Neural cell (in vitro differentiated cells): ENCODE measurements around the gene FGF11. TPM values are rescaled to one million over a fixed set of nuclear protein-coding genes. Genes with fewer than 3 reads are reported as not detected.

Experiments
- H2AFZ ChIP-seq: fragments of 200-600, 300-800 bp; sonication (generic), shearing (Covaris generic); 2 replicates; pipeline ENCODE4 v1.6.0; 2014; ENCODE audit warnings: low read depth, mild to moderate bottlenecking, antibody characterized with exemption, low read length, moderate library complexity
- H3F3A ChIP-seq: fragments of 200-600 bp; shearing (Covaris generic); 2 replicates; pipeline ENCODE4 v1.6.1; 2016; ENCODE audit warnings: mild to moderate bottlenecking, moderate library complexity, mixed read lengths, antibody characterized with exemption, low read length; ENCODE audit not compliant: insufficient read depth, poor library complexity, severe bottlenecking
- H3K27ac ChIP-seq: fragments of 200-600, 300-800 bp; sonication (generic), shearing (Covaris generic); 2 replicates; pipeline ENCODE4 v1.5.1; 2014; ENCODE audit warnings: mild to moderate bottlenecking, low read length, moderate library complexity
- H3K27me3 ChIP-seq: fragments of 300-800, 200-600 bp; sonication (generic), shearing (Covaris generic); 2 replicates; pipeline ENCODE4 v1.6.0; 2014; ENCODE audit warnings: mild to moderate bottlenecking, low read depth, low read length, moderate library complexity; ENCODE audit not compliant: insufficient read depth
- H3K36me3 ChIP-seq: fragments of 300-800, 200-600 bp; sonication (generic), shearing (Covaris generic); 2 replicates; pipeline ENCODE4 v1.5.1; 2014; ENCODE audit warnings: mild to moderate bottlenecking, antibody characterized with exemption, low read length, moderate library complexity; ENCODE audit not compliant: insufficient read depth
- H3K4me2 ChIP-seq: fragments of 300-800, 200-600 bp; sonication (generic), shearing (Covaris generic); 2 replicates; pipeline ENCODE4 v1.6.0; 2014; ENCODE audit warnings: mild to moderate bottlenecking, low read length
- H3K4me3 ChIP-seq: fragments of 300-800, 200-600 bp; sonication (generic), shearing (Covaris generic); 2 replicates; pipeline ENCODE4 v1.5.1; 2014; ENCODE audit warnings: mild to moderate bottlenecking, low read length, moderate library complexity
- H3K79me2 ChIP-seq: fragments of 200-600 bp; shearing (Covaris generic); replicated peaks from 2 replicates; pipeline ENCODE4 v1.6.0; 2014; ENCODE audit warnings: mild to moderate bottlenecking, low read length, moderate library complexity; ENCODE audit not compliant: insufficient read depth
- H3K9ac ChIP-seq: fragments of 300-800, 200-600 bp; sonication (generic), shearing (Covaris generic); 2 replicates; pipeline ENCODE4 v1.6.1; 2016; ENCODE audit warnings: mild to moderate bottlenecking, low read length, mixed read lengths
- H3K9me2 ChIP-seq: fragments of 200-600 bp; shearing (Covaris generic); 2 replicates; pipeline ENCODE4 v1.6.1; 2016; ENCODE audit warnings: mild to moderate bottlenecking, low read length, mixed read lengths; ENCODE audit not compliant: insufficient read depth
- H3K9me3 ChIP-seq: fragments of 200-600, 300-800 bp; sonication (generic), shearing (Covaris generic); 2 replicates; pipeline ENCODE4 v1.6.1; 2016; ENCODE audit warnings: mild to moderate bottlenecking, mixed run types, low read length, moderate library complexity, mixed read lengths
- H4K20me1 ChIP-seq: fragments of 200-600 bp; shearing (Covaris generic); 2 replicates; pipeline ENCODE4 v1.6.1; 2016; ENCODE audit warnings: mild to moderate bottlenecking, mixed run types; ENCODE audit not compliant: insufficient read depth
- POLR2AphosphoS5 ChIP-seq: IDR thresholded peaks from 2 replicates; pipeline ENCODE4 v1.6.1; 2012
- polyA plus RNA-seq: library from polyadenylated mRNA; depleted of rRNA; stranded (reverse); fragments of >200 nt; gene quantifications from 2 replicates; pipeline ENCODE4 v1.2.3, GENCODE V29; 2014

The FGF11 gene
- polyA plus RNA-seq, 1 donor from 2014 or later, result 16.4 TPM

DNA sequence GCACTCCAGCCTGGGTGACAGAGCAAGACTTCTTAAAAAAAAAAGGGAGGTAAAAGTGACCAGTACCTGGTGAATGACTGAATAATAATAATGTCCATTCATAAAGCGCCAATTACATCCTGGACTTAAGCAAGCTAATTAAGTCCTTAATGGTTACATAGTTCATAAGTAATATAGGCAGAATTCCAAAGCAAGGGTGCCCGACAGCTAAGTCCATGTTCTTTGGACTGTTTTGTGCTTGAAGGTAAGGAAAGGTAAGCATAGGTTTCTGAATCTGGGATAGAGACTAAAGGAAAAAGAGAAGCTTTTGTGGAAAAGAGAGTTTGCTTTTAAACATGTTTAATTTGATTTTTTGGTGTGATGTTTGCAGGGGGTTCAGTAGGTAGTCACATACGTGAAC is 54.6 kb downstream of the FGF11 start:
- Histone ChIP-seq H3F3A (no peaks in the 10 kb centered on the region), H3K79me2 (peaks cover 70% of the 10 kb centered on the region), H3K27ac (no peak overlapping the region), H3K36me3 (no peaks in the 10 kb centered on the region), H3K4me3 (no peak overlapping the region), H3K9me2 (no peaks in the 10 kb centered on the region), H3K27me3 (no peaks in the 10 kb centered on the region), H4K20me1 (peaks cover 4% of the 10 kb centered on the region), H3K9me3 (no peaks in the 10 kb centered on the region), H3K9ac (no peak overlapping the region), H3K4me2 (no peak overlapping the region), H2AFZ (no peak overlapping the region)
- TF ChIP-seq POLR2AphosphoS5, result no peak

Other genes with a start within 250 kb of the FGF11 start
- 126 and 145 TPM in 2 replicates for gene DLG4, start 219.7 kb upstream of the FGF11 start, polyA plus RNA-seq
- gene ACADVL, start 219.6 kb upstream of the FGF11 start, polyA plus RNA-seq, result 397 and 483 TPM in 2 replicates
- 41.1 and 59.2 TPM in 2 replicates for gene DVL2, start 205.0 kb upstream of the FGF11 start, polyA plus RNA-seq
- gene PHF23, start 200.1 kb upstream of the FGF11 start, polyA plus RNA-seq, result 55.7 and 60.3 TPM in 2 replicates
- 384 and 512 TPM in 2 replicates for gene GABARAP, start 197.1 kb upstream of the FGF11 start, polyA plus RNA-seq
- 37.3 and 39.4 TPM in 2 replicates for gene CTDNEP1, start 187.8 kb upstream of the FGF11 start, polyA plus RNA-seq
- gene ELP5, start 187.3 kb upstream of the FGF11 start, polyA plus RNA-seq, result 82.7 and 99.5 TPM in 2 replicates
- 0.27 TPM in 1 of 2 replicates, not detected in the other for gene CLDN7, start 177.0 kb upstream of the FGF11 start, polyA plus RNA-seq
- gene SLC2A4, start 157.8 kb upstream of the FGF11 start, polyA plus RNA-seq, result not detected in 2 replicates
- gene YBX2, start 144.9 kb upstream of the FGF11 start, polyA plus RNA-seq, result 1.8 and 2.1 TPM in 2 replicates
- 164 and 178 TPM in 2 replicates for gene EIF5A, start 131.9 kb upstream of the FGF11 start, polyA plus RNA-seq
- gene GPS2, start 124.2 kb upstream of the FGF11 start, polyA plus RNA-seq, result 108 and 116 TPM in 2 replicates
- gene NEURL4, start 110.2 kb upstream of the FGF11 start, polyA plus RNA-seq, result 58.4 and 61.0 TPM in 2 replicates
- gene ACAP1, start 103.0 kb upstream of the FGF11 start, polyA plus RNA-seq, result 0.66 and 9.2 TPM in 2 replicates
- 2.8 TPM in 2 replicates for gene KCTD11, start 87.3 kb upstream of the FGF11 start, polyA plus RNA-seq
- not detected in 2 replicates for gene TMEM95, start 84.4 kb upstream of the FGF11 start, polyA plus RNA-seq
- 0.83 and 1.5 TPM in 2 replicates for gene TNK1, start 58.4 kb upstream of the FGF11 start, polyA plus RNA-seq
- 15.9 and 25.2 TPM in 2 replicates for gene PLSCR3, start 45.0 kb upstream of the FGF11 start, polyA plus RNA-seq
- 158 and 161 TPM in 2 replicates for gene TMEM256, start 35.4 kb upstream of the FGF11 start, polyA plus RNA-seq
- 13.8 and 21.5 TPM in 2 replicates for gene NLGN2, start 31.7 kb upstream of the FGF11 start, polyA plus RNA-seq
- gene SPEM1, start 19.2 kb upstream of the FGF11 start, polyA plus RNA-seq, result not detected in 2 replicates
- not detected in 2 replicates for gene SPEM2, start 13.9 kb upstream of the FGF11 start, polyA plus RNA-seq
- gene SPEM3, start 10.7 kb upstream of the FGF11 start, polyA plus RNA-seq, result not detected in 2 replicates
- 0.14 TPM in 1 of 2 replicates, not detected in the other for gene TMEM102, start 4.1 kb upstream of the FGF11 start, polyA plus RNA-seq
- 17.9 and 18.2 TPM in 2 replicates for gene CHRNB1, start 5.5 kb downstream of the FGF11 start, polyA plus RNA-seq
- 8.0 and 9.2 TPM in 2 replicates for gene ZBTB4, start 40.1 kb downstream of the FGF11 start, polyA plus RNA-seq
- not detected in 2 replicates for gene SLC35G6, start 41.9 kb downstream of the FGF11 start, polyA plus RNA-seq
- 9.1 and 22.6 TPM in 2 replicates for gene POLR2A, start 44.9 kb downstream of the FGF11 start, polyA plus RNA-seq
- not detected in 2 replicates for gene TNFSF12, start 109.5 kb downstream of the FGF11 start, polyA plus RNA-seq
- gene TNFSF13, start 119.2 kb downstream of the FGF11 start, polyA plus RNA-seq, result 0.15 TPM in 1 of 2 replicates, not detected in the other
- 148 and 151 TPM in 2 replicates for gene SENP3, start 122.4 kb downstream of the FGF11 start, polyA plus RNA-seq
- gene CD68, start 140.1 kb downstream of the FGF11 start, polyA plus RNA-seq, result not detected in 2 replicates
- 110 and 118 TPM in 2 replicates for gene MPDU1, start 144.3 kb downstream of the FGF11 start, polyA plus RNA-seq
- 0.47 and 1.5 TPM in 2 replicates for gene SOX15, start 150.6 kb downstream of the FGF11 start, polyA plus RNA-seq
- 118 and 130 TPM in 2 replicates for gene FXR2, start 175.4 kb downstream of the FGF11 start, polyA plus RNA-seq
- gene SAT2, start 188.3 kb downstream of the FGF11 start, polyA plus RNA-seq, result 303 and 330 TPM in 2 replicates
- gene SHBG, start 190.6 kb downstream of the FGF11 start, polyA plus RNA-seq, result 0.90 and 3.2 TPM in 2 replicates
- 3.2 and 4.2 TPM in 2 replicates for gene ATP1B2, start 211.4 kb downstream of the FGF11 start, polyA plus RNA-seq
- gene TP53, start 248.0 kb downstream of the FGF11 start, polyA plus RNA-seq, result 13.8 and 14.3 TPM in 2 replicates
- gene WRAP53, start 249.0 kb downstream of the FGF11 start, polyA plus RNA-seq, result 20.1 and 22.4 TPM in 2 replicates